Measurements from ENCODE around the gene PGLYRP4.

Gene PGLYRP4

GRCh38 chr1:153348511-153349362 lies at the start of gene PGLYRP4:
Gene PGLYRP4 (minus strand): TSS chr1:153348841. CDS start chr1:153347932, 909 bp downstream.
- no peak for DNase-seq

- DNase-seq, result no peak
These were observed 49.4 kb upstream of the PGLYRP4 start for GRCh38 chr1:153397924-153398651.

GRCh38 chr1:153397051-153397923 lies 48.6 kb upstream of the PGLYRP4 start:
- no peak for DNase-seq

GRCh38 chr1:153396461-153396860 lies 47.8 kb upstream of the PGLYRP4 start:
- DNase-seq, result no peak

- no peak for DNase-seq
These were observed 47.1 kb upstream of the PGLYRP4 start for GRCh38 chr1:153395776-153396175.

- DNase-seq, result no peak
These were observed 46.6 kb upstream of the PGLYRP4 start for GRCh38 chr1:153395136-153395685.

- no peak for DNase-seq
These were observed 45.8 kb upstream of the PGLYRP4 start for GRCh38 chr1:153394391-153394790.

GRCh38 chr1:153393926-153394325 lies 45.3 kb upstream of the PGLYRP4 start:
- peak; percentile 7 for DNase-seq

GRCh38 chr1:153392822-153393221 lies 44.2 kb upstream of the PGLYRP4 start:
- DNase-seq, result no peak

GRCh38 chr1:153392258-153392657 lies 43.6 kb upstream of the PGLYRP4 start:
- DNase-seq, result no peak

GRCh38 chr1:153390938-153391710 lies 42.5 kb upstream of the PGLYRP4 start, which contains the start of gene S100A8:
Gene S100A8 (minus strand): TSS chr1:153391073. CDS start chr1:153390535, 538 bp downstream.
- DNase-seq, result peak; percentile 73

GRCh38 chr1:153389973-153390879 lies 41.6 kb upstream of the PGLYRP4 start:
- peak; percentile 67 for DNase-seq

GRCh38 chr1:153389401-153389800 lies 40.8 kb upstream of the PGLYRP4 start:
- peak; percentile 7 for DNase-seq

GRCh38 chr1:153387785-153388184 lies 39.1 kb upstream of the PGLYRP4 start:
- DNase-seq, result no peak

- no peak for DNase-seq
These were observed 38.4 kb upstream of the PGLYRP4 start for GRCh38 chr1:153387001-153387400.

- peak; percentile 77 for DNase-seq
These were observed 37.9 kb upstream of the PGLYRP4 start for GRCh38 chr1:153386500-153386901.

GRCh38 chr1:153384958-153385580 lies 36.4 kb upstream of the PGLYRP4 start:
- DNase-seq, result no peak

- DNase-seq, result no peak
These were observed 32.1 kb upstream of the PGLYRP4 start for GRCh38 chr1:153380711-153381110.

- no peak for DNase-seq
These were observed 30.9 kb upstream of the PGLYRP4 start for GRCh38 chr1:153379591-153379990.

GRCh38 chr1:153375511-153375910 lies 26.9 kb upstream of the PGLYRP4 start, which contains the start of gene S100A12:
Gene S100A12 (minus strand): TSS chr1:153375621. CDS start chr1:153374592, 1,029 bp downstream.
- peak; percentile 78 for DNase-seq

Data from hematopoietic multipotent progenitor cell treated with erythropoietin and hydrocortisone succinate and interleukin-3 and kit ligand, for 4 days (in vitro differentiated cells).